Endothelial cell of umbilical vein (primary cell): ENCODE measurements around the gene ARHGEF10L.

Source experiments
- EZH2 ChIP-seq: IDR thresholded peaks from 2 replicates; pipeline ENCODE4 v1.6.1; 2012; ENCODE audit warnings: borderline replicate concordance, low read depth, mild to moderate bottlenecking, moderate library complexity, low read length, inconsistent platforms; ENCODE audit not compliant: severe bottlenecking
- MYC ChIP-seq: IDR thresholded peaks from one replicate; pipeline ENCODE4 v1.6.1; 2011; ENCODE audit warnings: mild to moderate bottlenecking, low read depth, low read length
- POLR2A ChIP-seq: IDR thresholded peaks from 2 replicates; pipeline ENCODE4 v1.6.1; 2012; ENCODE audit warnings: low read depth, mild to moderate bottlenecking, control low read depth, low read length
- POLR2AphosphoS5 ChIP-seq: IDR thresholded peaks from 2 replicates; pipeline ENCODE4 v1.6.1; 2012; ENCODE audit warnings: low read depth, mild to moderate bottlenecking, control low read depth, low read length, moderate library complexity; ENCODE audit not compliant: insufficient read depth
- TF ChIP-seq, protein P1 (sequence below), 2 donors: IDR thresholded peaks; 1 replicate in 1 of 2; 2 replicates in 1 of 2; pipeline ENCODE4 v1.5.1; 2011; ENCODE audit warnings: low read length in 2 of 2, mild to moderate bottlenecking in 2 of 2, moderate library complexity in 2 of 2, control low read depth in 1 of 2, inconsistent platforms in 1 of 2, low read depth in 1 of 2; ENCODE audit not compliant: insufficient read depth in 1 of 2; ENCODE audit errors: extremely low read depth in 1 of 2

DNA sequence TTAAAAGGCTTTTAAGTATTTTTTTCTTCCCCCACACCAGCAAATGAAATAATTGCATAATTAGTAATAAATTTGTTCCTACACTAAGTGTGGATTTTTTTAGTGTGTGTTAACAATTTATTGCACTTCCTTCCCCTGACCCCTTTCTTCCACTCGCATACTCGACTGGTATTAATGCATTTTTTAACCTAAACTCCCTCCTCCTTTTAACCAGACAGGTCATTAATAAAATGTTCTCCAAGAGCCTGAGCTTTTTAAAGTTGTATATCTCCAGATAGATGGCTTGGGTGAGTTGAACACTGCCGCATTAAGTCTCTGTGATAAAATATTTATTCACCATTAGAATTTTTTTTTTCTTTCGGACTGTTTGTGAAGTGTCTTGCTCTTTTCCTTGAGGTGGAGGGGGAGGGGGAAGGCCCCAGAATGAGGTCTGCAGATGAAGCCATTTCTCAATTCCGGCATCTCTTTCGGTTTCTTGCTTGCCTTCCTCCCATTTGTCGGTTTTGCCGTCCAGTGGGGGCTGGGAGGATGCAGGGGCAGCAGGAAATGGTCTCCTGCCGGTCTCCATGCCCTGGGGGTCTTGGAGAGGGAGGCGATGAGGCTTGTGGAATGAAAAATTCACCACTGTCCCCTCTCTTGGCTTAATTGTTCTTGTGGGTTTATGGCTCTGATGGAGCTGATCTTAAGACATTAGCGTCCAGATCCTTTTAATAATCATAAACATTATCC lies 151.6 kb downstream of the ARHGEF10L start:
- TF ChIP-seq, protein P1, sequence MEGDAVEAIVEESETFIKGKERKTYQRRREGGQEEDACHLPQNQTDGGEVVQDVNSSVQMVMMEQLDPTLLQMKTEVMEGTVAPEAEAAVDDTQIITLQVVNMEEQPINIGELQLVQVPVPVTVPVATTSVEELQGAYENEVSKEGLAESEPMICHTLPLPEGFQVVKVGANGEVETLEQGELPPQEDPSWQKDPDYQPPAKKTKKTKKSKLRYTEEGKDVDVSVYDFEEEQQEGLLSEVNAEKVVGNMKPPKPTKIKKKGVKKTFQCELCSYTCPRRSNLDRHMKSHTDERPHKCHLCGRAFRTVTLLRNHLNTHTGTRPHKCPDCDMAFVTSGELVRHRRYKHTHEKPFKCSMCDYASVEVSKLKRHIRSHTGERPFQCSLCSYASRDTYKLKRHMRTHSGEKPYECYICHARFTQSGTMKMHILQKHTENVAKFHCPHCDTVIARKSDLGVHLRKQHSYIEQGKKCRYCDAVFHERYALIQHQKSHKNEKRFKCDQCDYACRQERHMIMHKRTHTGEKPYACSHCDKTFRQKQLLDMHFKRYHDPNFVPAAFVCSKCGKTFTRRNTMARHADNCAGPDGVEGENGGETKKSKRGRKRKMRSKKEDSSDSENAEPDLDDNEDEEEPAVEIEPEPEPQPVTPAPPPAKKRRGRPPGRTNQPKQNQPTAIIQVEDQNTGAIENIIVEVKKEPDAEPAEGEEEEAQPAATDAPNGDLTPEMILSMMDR (IDR thresholded peaks at IDR 0.05; ENCODE audit: extremely low read depth in 1 of 2, insufficient read depth in 1 of 2, low read depth in 1 of 2, low read length in 2 of 2) = no peak
- TF ChIP-seq POLR2A (no peak), POLR2AphosphoS5 (no peak), MYC (no peak), EZH2 (no peak)
